A549 treated with RU486 at 1 μM for 4 hours (cell line): ENCODE measurements around the gene CALHM4. TPM values are rescaled to one million over a fixed set of nuclear protein-coding genes. Genes with fewer than 3 reads are reported as not detected.

Experiments used
- total RNA-seq: library from RNA; stranded (reverse); fragments of 200-300 nt; extraction: Qiagen RNA extraction; gene quantifications from 5 replicates; pipeline ENCODE4 v1.2.3, GENCODE V29; 2022; ENCODE audit warnings: low read depth

CALHM4 gene
- total RNA-seq = not detected in 5 replicates

GRCh38 chr6:116553451-116553850 lies at the start of gene CALHM4:
TSS of gene CALHM4 (plus strand) at chr6:116553751. CDS start at chr6:116553794, 43 bp downstream.

GRCh38 chr6:116511424-116512110 lies 42.0 kb upstream of the CALHM4 start, which contains the start of gene CALHM5:
TSS of gene CALHM5 (plus strand) at chr6:116511639. CDS start at chr6:116511697, 58 bp downstream.

GRCh38 chr6:116545651-116546050 lies 7.9 kb upstream of the CALHM4 start, which contains the start of gene TRAPPC3L:
TSS of gene TRAPPC3L (minus strand) at chr6:116545684. CDS start at chr6:116545514, 170 bp downstream.

GRCh38 chr6:116570856-116571682 lies 17.5 kb downstream of the CALHM4 start, which contains the start of gene RWDD1:
TSS of gene RWDD1 (plus strand) at chr6:116571504. CDS start at chr6:116571583, 79 bp downstream.

Other genes with a start within 250 kb of the CALHM4 start
- gene DSE, start 182.8 kb upstream of the CALHM4 start, total RNA-seq = 12.4 to 19.1 TPM (median 17.3 TPM) in 5 replicates
- not detected in 5 replicates for gene CALHM6, start 92.4 kb upstream of the CALHM4 start, total RNA-seq
- 0.03 to 0.10 TPM (median 0.07 TPM) in 5 replicates for gene CALHM5, start 42.1 kb upstream of the CALHM4 start, total RNA-seq
- gene TRAPPC3L, start 8.1 kb upstream of the CALHM4 start, total RNA-seq = not detected in 5 replicates
- 18.4 to 41.6 TPM (median 36.8 TPM) in 5 replicates for gene RWDD1, start 17.8 kb downstream of the CALHM4 start, total RNA-seq
- 0.15 to 0.39 TPM (median 0.18 TPM) in 5 replicates for gene RSPH4A, start 62.7 kb downstream of the CALHM4 start, total RNA-seq
- 4.2 to 7.9 TPM (median 7.0 TPM) in 5 replicates for gene ZUP1, start 115.0 kb downstream of the CALHM4 start, total RNA-seq
- gene KPNA5, start 127.5 kb downstream of the CALHM4 start, total RNA-seq = 0.42 to 1.9 TPM (median 1.5 TPM) in 5 replicates
- 0.15 to 0.22 TPM in 2 of 5 replicates, not detected in the others for gene FAM162B, start 212.0 kb downstream of the CALHM4 start, total RNA-seq